GM12891 (cell line): Measurements from ENCODE around the gene RAET1L.

Experiments
- DNase-seq: peaks from one replicate; pipeline ENCODE4 v3.0.0; 2011; ENCODE audit warnings: low spot score; ENCODE audit not compliant: insufficient read length
- FAIRE-seq: peaks from 2 replicates; lab custom pipeline; 2011; peaks lifted over from hg19 to GRCh38; lab: Jason Lieb, UNC
- PAX5 ChIP-seq: IDR thresholded peaks from 2 replicates; pipeline ENCODE4 v1.6.1; 2011; ENCODE audit warnings: low read length, moderate library complexity, mild to moderate bottlenecking; ENCODE audit not compliant: insufficient read depth, severe bottlenecking
- POLR2A ChIP-seq: IDR thresholded peaks from 2 replicates; pipeline ENCODE4 v1.6.1; 2011; ENCODE audit warnings: low read depth, low read length, control low read depth
- POLR2AphosphoS5 ChIP-seq: IDR thresholded peaks from 2 replicates; pipeline ENCODE4 v1.6.1; 2011; ENCODE audit warnings: low read depth, low read length, control low read depth
- POU2F2 ChIP-seq: IDR thresholded peaks from 2 replicates; pipeline ENCODE4 v1.6.1; 2011; ENCODE audit warnings: low read depth, mild to moderate bottlenecking, control low read depth, low read length, moderate library complexity
- SPI1 ChIP-seq: IDR thresholded peaks from 2 replicates; pipeline ENCODE4 v1.6.1; 2011; ENCODE audit warnings: low read depth, low read length, control low read depth
- TAF1 ChIP-seq: IDR thresholded peaks from 2 replicates; pipeline ENCODE4 v1.6.1; 2011; ENCODE audit warnings: low read depth, low read length, control low read depth

RAET1L gene

GRCh38 chr6:150043501-150044412 is 18.4 kb upstream of the RAET1L start:
- FAIRE-seq = no peak

GRCh38 chr6:150043096-150043495 is 17.8 kb upstream of the RAET1L start:
- DNase-seq (no peak), FAIRE-seq (no peak)
- TF ChIP-seq SPI1 = no peak
- TF ChIP-seq TAF1 = no peak
- TF ChIP-seq POLR2AphosphoS5 = no peak
- no peak for TF ChIP-seq POLR2A
- no peak for TF ChIP-seq PAX5
- no peak for TF ChIP-seq POU2F2

More at GRCh38 chr6:150043501-150044412, 18.4 kb upstream of the RAET1L start:
- no peak for DNase-seq
- no peak for TF ChIP-seq SPI1
- no peak for TF ChIP-seq POU2F2
- no peak for TF ChIP-seq POLR2AphosphoS5
- no peak for TF ChIP-seq PAX5
- no peak for TF ChIP-seq POLR2A
- TF ChIP-seq TAF1 = no peak

GRCh38 chr6:150038202-150039062 is 13.1 kb upstream of the RAET1L start:
- TF ChIP-seq TAF1 = no peak
- no peak for TF ChIP-seq POLR2A
- no peak for TF ChIP-seq POLR2AphosphoS5
- no peak for TF ChIP-seq POU2F2
- no peak for TF ChIP-seq PAX5
- TF ChIP-seq SPI1 = no peak
- DNase-seq = no peak
- no peak for FAIRE-seq

- no peak for FAIRE-seq
- TF ChIP-seq SPI1 (no peak), POLR2AphosphoS5 (no peak), POLR2A (no peak), POU2F2 (no peak), PAX5 (no peak), TAF1 (no peak)
- no peak for DNase-seq
Observed at GRCh38 chr6:150037526-150038201, 12.3 kb upstream of the RAET1L start.

GRCh38 chr6:150036081-150036480 is 10.7 kb upstream of the RAET1L start:
- TF ChIP-seq POU2F2 (no peak), POLR2A (no peak), PAX5 (no peak), POLR2AphosphoS5 (no peak), TAF1 (no peak), SPI1 (no peak)
- FAIRE-seq (no peak), DNase-seq (no peak)

- TF ChIP-seq POLR2A (no peak), POLR2AphosphoS5 (no peak), PAX5 (no peak), SPI1 (no peak), POU2F2 (no peak), TAF1 (no peak)
- DNase-seq (no peak), FAIRE-seq (no peak)
Observed at GRCh38 chr6:150033207-150033771, 8.0 kb upstream of the RAET1L start.

GRCh38 chr6:150032598-150032997 is 7.3 kb upstream of the RAET1L start:
- DNase-seq (no peak), FAIRE-seq (no peak)
- TF ChIP-seq POU2F2 (no peak), TAF1 (no peak), POLR2A (no peak), POLR2AphosphoS5 (no peak), SPI1 (no peak), PAX5 (no peak)

- FAIRE-seq (no peak), DNase-seq (no peak)
- TF ChIP-seq POU2F2 (no peak), PAX5 (no peak)
Observed at GRCh38 chr6:150030611-150031010, 5.3 kb upstream of the RAET1L start.
